Ovary (tissue), 9 donors: ENCODE data around the gene PDE4DIP. TPM values are rescaled to one million over a fixed set of nuclear protein-coding genes. Genes with fewer than 3 reads are reported as not detected.
"Not testable (repeated sequence)": the region's sequence is repeated elsewhere in the genome, so short reads cannot be mapped to it uniquely, and the experiment has no call there.

Experiments
- DNase-seq, 5 donors: peaks; one replicate each; pipeline ENCODE4 v3.0.0-alpha.2; 2019 to 2020
- H3K27ac ChIP-seq, 2 donors: fragments of 200-600 bp; one replicate each; pipeline versions ENCODE4 v1.5.1 to v1.8.0; 2019 to 2022
- H3K27me3 ChIP-seq: fragments of 200-600 bp; one replicate; pipeline ENCODE4 v1.8.0; 2022
- H3K36me3 ChIP-seq: fragments of 200-600 bp; sonication (generic); one replicate; pipeline ENCODE4 v1.5.1; 2019
- H3K4me1 ChIP-seq: one replicate; pipeline ENCODE4 v1.8.1; 2013; ENCODE audit warnings: mild to moderate bottlenecking, moderate library complexity; ENCODE audit not compliant: insufficient read depth
- H3K4me3 ChIP-seq: fragments of 200-600 bp; sonication (generic); one replicate; pipeline ENCODE4 v1.5.1; 2017
- H3K9me3 ChIP-seq, 2 donors: fragments of 200-600 bp in 1 of 2; sonication (generic) in 1 of 2; one replicate each; pipeline versions ENCODE4 v1.5.1 to v1.8.1; 2013 to 2019; ENCODE audit warnings: mild to moderate bottlenecking in 1 of 2, moderate library complexity in 1 of 2
- WGBS, 3 donors: extraction: QIAGEN DNeasy Blood & Tissue Kit in 1 of 3; methylation state at CpG; one replicate each; pipeline versions ENCODE4 v1.1.5 to v1.1.7; 2013 to 2017; 5-methylcytosine and 5-hydroxymethylcytosine counted together
- intact Hi-C, 4 donors: fragments of 100-400 bp; cut with DNase I; formaldehyde crosslinking; loops; one replicate each; pipeline versions ENCODE4 v1.11.0 to v1.15.1; 2022 to 2023
- polyA plus RNA-seq, 2 donors: library from polyadenylated mRNA; stranded (reverse); fragments of 200-250 nt in 1 of 2; fragments of 350-450 nt in 1 of 2; fragmentation: Illumina TruSeq in 1 of 2; extraction: RNeasy Lipid Tissue Mini Kit (QIAGEN cat#74804) in 1 of 2; gene quantifications; one replicate each; pipeline ENCODE4 v1.2.3, GENCODE V29; 2013 to 2014
- small RNA-seq: library from RNA; depleted of rRNA; stranded (forward); fragments of <200 nt; gene quantifications from one replicate; pipeline ENCODE3, GENCODE V24; 2016
- total RNA-seq, 7 donors: library from RNA; depleted of rRNA in 2 of 7; stranded (reverse); fragments of >200 nt in 2 of 7; fragmentation: NEBNext Ultra II Directional in 3 of 7; extraction: Animal tissue kit (Norgen Biotek cat#: 25700) in 3 of 7; gene quantifications; one replicate each; pipeline versions ENCODE4 v1.1.0 to v1.2.4, GENCODE V29; 2016 to 2023
- donor health status: DM: no; HTN: no; CAD: no; lungs with moderate emphysema.
- donor health status: DM: no; HTN: no; CAD: no.
- donor health status: Bipolar disorder and iron deficiency.
- donor health status: DM: yes; HTN: yes; CAD: no.
- donor health status: DM: no; HTN: no; CAD: no.
- donor health status: DM: yes; HTN: yes; CAD: no.

PDE4DIP gene
- total and polyA plus RNA-seq, 9 donors = 5.8 to 44.5 (median 24.0) TPM

GRCh38 chr1:149043056-149043455, 198.8 kb downstream of the PDE4DIP start:
- intact Hi-C loops, H3K4me3 ChIP-seq, H3K36me3 ChIP-seq, H3K4me1 ChIP-seq, H3K27me3 ChIP-seq, H3K9me3 ChIP-seq, DNase-seq, H3K27ac ChIP-seq: not testable (repeated sequence)
- 74% methylated on average over 3 of the region's 4 CpGs; no CpG with 5 or more reads in 2 of the 3 donors for WGBS, 3 donors

GRCh38 chr1:149064611-149065010, 220.4 kb downstream of the PDE4DIP start:
- WGBS, 3 donors = 75 to 96% (median 87%) methylated on average over 3 of the region's 3 CpGs
- H3K9me3 ChIP-seq, H3K4me1 ChIP-seq: not testable (repeated sequence)

GRCh38 chr1:149075505-149076127, 231.4 kb downstream of the PDE4DIP start:
- H3K27me3 ChIP-seq, H3K27ac ChIP-seq, H3K36me3 ChIP-seq, H3K4me3 ChIP-seq, DNase-seq, H3K4me1 ChIP-seq, intact Hi-C loops, H3K9me3 ChIP-seq: not testable (repeated sequence)
- WGBS, 3 donors = 60 to 75% (median 71%) methylated on average over 4 to 5 of the region's 9 CpGs

More at GRCh38 chr1:149064611-149065010, 220.4 kb downstream of the PDE4DIP start:
- H3K36me3 ChIP-seq, DNase-seq, intact Hi-C loops, H3K27ac ChIP-seq, H3K4me3 ChIP-seq, H3K27me3 ChIP-seq: not testable (repeated sequence)

Small RNAs within 50 kb of the gene (small RNA-seq; reads per million reads assigned to genes)
- gene RN7SKP88 = not detected
- not detected for gene RNU2-38P

Other genes starting within 250 kb of the PDE4DIP start
- gene NBPF14, start 248.4 kb upstream of the PDE4DIP start, total RNA-seq = 10 to 100 TPM; 11.8 to 53.2 (median 30.1) TPM
- 10 to 100 TPM; 18.6 to 21.2 TPM for gene NBPF14, start 248.4 kb upstream of the PDE4DIP start, polyA plus RNA-seq
- gene NUDT4B, start 95.7 kb upstream of the PDE4DIP start, total RNA-seq = 10 to 100 TPM in 2 of 7 donors, 1 to 10 TPM in 2, not detected in 3; 1.7 to 54.6 (median 18.1) TPM
- 1 to 10 TPM in 1 of 2 donors, under 1 TPM in 1; 0.98 to 5.3 TPM for gene NUDT4B, start 95.7 kb upstream of the PDE4DIP start, polyA plus RNA-seq